GM19240 (cell line): ENCODE data around the gene DCUN1D1.

ENCODE experiments used
- DNase-seq: peaks from one replicate; pipeline ENCODE4 v3.0.0; 2011; ENCODE audit warnings: low spot score; ENCODE audit not compliant: insufficient read length

DCUN1D1 gene

DNA sequence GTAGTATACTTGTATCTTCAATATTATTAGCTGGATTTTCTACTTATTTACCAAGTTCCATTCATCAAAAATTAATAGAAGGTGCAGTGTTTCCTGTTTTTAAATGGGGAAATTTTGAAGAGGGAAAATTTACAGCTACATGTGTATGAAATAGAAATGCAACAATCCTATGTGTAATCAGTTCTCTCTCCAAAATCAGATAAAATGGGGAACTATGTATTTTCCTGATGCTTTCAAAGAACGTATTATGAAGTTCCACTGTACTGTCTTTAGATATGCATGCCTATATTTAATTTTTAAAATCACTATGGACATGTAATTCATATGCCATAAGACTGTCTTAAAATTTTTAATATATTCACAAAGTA lies 43.4 kb downstream of the DCUN1D1 start:
- DNase-seq = no peak

DNA sequence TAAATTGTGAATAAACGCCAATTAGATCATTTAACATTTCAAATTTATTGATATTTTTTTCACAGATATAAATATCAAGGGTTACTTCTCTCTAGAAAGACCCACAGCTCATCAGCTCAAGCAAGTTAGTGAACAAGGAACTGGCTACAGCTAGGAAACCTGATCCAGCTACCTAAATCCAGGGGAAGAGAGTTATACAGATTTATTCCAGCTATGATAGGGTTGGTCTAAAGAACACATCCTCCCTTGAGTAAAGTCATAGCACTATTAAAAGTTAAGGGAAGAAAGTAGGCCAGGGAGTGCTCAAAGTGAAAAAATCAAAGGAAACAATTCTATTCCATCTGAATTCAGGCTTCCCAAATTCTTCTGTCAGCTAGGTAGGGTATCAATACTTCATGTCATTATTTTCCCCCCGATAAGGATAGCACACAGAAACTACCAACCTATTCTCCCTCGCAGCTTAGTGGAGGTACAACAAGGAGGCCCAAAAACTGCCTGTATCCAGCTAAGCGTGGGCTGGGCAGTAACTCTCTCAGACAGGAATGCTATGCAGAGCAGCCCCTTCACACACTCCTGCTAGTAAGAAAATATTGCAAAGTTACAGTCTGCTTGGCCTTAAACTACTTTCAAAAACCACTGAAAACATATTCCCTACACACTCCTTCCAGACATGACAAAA lies 44.0 kb downstream of the DCUN1D1 start:
- DNase-seq = no peak

DNA sequence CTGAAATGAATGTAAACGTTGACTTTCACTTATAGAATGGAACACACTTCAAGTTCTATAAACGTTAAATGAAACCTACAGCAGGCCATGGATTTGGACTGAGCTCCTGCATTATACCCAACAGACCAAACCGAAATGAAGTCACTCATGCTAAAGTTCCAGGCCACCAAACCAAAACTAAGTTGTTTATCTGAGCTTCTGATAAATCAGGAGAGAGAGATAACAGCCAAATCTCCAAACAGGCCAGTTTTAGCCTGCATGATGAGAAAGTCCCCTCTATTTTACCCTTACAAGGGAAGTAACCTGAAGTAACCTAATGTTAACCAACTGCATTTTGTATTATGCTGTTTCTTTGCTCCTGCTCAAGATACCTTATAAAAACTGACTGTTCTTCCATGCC lies 44.5 kb downstream of the DCUN1D1 start:
- DNase-seq = no peak

DNA sequence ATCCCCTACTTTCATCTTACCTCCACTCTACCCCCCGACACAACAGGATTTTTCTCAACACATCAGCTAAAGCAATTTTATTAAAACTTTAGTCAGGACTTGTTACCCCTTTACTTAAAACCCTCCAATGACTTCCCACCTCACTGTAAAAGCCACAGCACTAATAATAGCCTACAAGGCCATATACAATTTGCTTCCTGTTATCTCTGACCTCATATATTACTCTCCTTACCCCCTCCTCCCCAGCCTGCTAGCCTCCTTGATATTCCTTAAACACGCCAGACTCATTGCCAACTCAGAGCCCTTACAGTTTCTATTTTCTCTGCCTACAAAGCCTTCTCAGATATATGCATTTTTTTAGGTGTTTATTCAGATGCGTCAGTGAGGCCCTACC lies 54.4 kb downstream of the DCUN1D1 start:
- DNase-seq = no peak

DNA sequence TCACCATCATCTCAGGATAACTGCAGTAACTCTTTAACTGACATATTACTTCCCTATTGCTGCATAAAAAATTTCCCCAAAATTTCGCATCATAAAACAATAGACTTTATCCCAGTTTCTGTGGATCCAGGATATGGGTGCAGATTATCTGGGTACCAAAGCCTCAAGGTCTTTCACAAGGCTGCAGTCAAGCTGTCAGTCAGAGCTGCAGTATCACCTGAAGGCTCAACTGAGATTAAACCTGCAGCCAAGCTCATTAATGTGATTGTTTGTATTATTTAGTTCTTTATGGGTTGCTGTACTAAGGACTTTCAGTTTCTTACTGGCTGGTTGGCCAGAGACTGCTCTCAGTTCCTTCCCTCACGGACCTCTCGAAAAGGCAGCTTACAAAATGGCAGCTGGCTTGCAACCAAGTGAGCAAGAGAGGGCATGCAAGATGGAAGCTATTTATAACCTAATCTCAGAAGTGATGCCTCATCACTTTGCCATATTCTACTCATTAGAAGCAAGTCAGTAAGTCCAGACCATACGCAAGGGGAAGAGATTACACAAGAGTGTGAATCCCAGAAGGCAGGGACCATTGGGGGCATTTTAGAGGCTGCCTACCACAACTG lies 54.9 kb downstream of the DCUN1D1 start:
- peak; percentile 11 for DNase-seq

DNA sequence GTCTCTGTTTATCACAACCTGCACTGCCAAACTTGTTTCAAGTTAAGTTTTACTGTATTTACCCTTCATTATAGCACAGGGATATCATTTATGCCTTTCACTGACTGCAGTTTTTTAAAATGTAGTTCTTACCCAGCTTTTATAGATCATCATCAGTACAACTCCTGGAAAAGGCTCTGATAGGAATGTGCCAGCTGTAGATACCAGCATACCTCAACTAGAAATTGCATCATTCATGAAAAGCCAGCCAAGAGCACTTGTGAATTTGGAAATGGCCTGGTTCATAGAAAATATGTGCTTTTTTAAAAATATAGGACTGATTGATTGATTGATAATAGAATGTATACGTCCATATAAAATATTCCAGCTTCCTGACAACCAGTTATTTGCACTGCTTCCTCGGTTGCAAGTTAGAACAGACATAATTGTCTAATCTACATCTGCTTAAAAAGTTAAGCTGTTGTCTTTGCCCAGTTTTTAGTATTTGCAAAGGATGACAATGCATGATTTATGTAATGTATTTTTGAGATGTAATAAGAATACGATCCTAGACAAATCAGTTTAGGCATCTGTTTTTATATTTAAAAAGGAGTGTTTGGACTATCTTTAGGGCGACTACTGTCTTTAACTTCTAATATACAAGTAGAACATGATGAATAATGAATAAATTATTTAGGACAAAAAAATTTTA lies 58.5 kb downstream of the DCUN1D1 start:
- DNase-seq = no peak

DNA sequence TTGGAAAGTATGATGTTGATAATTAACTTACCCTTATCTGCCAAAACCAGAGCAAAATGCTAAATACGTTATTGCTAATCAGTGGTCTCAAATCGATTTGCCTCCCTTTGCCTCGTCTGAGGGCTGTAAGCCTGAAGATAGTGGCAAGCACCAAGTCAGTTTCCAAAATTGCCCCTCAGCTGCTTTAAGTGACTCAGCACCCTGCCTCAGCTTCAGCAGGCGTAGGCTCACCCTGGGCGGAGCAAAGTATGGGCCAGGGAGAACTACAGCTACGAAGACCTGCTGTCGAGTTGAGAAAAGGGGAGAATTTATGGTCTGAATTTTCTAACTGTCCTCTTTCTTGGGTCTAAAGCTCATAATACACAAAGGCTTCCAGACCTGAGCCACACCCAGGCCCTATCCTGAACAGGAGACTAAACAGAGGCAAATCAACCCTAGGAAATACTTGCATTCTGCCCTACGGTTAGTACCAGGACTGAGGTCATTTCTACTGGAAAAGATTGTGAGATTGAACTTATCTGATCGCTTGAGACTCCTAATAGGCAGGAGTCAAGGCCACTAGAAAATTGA lies 59.7 kb downstream of the DCUN1D1 start:
- no peak for DNase-seq

DNA sequence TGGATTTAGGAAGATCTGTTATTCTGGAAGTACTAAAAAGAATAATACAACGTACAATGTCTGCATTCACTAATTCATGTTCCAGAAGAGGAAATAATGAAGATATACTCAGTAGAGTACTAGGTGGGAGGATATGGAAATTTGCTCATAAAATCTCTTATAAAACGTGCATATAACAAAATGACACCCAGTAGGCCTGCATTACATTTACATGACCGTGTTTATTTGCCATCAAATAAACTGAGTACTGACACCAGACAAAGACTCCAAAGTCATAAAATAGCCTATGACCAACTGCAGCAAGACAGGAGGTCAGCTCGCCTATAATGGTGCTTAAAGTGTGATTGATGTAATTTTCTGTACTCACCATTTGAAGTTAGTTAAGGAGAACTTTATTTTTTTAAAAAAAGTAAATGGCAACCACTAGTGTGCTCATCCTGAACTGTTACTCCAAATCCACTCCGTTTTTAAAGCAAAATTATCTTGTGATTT lies 60.4 kb downstream of the DCUN1D1 start:
- no peak for DNase-seq

DNA sequence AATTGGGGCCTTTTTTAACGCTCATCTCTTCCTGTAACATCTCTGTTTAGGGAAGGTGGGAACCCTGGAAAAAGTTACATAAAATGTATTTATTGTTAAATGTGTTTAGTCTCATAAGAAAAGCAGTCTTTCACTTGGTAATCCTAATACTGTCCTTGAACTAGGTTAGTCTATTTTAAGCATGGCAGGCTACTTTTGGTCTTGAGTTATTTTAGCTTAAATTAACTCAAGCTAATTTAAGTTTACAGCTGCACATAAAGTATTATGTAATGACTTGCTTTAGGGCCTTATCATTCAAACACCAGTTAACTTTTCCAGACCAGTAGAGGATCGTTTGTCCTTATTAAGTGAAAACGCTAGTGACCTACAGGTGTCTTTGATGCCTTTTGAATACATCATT lies 63.2 kb downstream of the DCUN1D1 start:
- DNase-seq = no peak

DNA sequence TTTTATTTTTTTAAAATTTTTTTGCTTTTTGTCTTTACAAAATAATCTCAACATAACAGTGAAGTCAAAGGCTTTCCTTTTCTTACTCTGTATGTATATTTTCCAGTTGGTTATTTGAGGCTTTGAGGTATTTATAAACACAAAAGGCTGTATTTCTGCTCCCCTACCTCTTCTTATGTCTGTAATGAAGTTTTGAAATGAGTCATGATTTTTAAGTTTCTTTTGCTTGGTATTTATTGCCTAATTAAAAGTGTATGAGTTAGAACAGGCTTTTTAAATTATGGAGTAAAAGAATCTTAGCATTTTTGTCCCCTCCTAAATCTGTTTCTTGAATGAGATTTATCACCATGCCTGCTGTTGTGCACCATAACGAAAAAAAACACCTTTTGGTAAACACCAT lies 66.0 kb downstream of the DCUN1D1 start:
- DNase-seq = no peak

DNA sequence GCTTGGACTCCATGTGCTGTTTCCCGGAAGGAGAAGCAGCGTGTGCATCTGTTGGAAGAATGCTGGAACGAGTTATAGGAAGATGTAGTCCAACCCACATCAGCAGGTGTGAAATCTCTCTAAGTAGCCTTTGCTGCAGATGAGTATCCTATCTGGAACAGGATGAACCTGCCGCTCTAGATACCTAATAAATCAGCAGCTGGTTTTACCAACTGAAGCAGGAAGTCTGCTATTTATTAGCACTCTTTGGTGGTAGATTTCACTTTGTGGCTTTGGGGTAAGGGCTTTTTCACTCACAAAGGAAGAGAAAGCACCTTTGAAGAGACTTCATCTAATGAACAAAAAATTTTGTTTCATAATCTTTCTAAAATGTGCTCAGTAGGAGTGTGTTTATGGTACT lies 66.4 kb downstream of the DCUN1D1 start:
- peak; percentile 8 for DNase-seq

DNA sequence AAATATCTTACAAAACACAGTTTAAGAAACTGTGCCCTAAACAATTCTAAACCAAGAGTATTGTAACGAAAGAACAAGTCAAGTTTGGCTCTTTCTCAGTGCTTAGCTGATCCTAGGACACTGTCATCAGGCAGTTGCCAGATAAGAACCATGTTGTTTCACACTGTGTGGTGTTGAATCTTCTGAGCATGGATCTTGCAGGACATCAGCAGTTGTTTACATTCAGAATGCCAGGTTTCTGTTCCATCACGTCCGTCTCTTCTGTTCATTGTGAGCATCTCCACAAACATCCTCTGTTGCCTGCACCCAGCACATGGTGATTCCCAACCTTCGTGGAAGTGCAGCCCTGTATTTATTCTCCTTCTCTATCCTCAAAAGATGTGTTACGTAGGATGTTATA lies 67.9 kb downstream of the DCUN1D1 start:
- DNase-seq = no peak

DNA sequence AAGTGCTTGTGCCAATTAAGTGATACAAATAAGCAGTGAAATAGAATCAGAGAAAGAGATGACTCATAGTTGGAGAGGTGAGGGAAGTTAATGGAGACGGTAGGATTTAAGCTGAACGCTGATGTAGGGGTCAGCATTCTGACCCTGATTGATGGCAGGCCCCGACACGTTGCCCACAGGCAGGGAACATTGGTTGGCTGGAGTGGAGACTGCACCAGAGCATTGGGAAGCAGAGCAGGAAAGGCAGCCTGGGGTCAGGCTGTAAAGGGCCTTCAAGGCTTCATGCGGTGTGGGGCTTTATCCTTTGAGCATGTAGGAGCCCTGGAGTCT lies 68.6 kb downstream of the DCUN1D1 start:
- DNase-seq = no peak

DNA sequence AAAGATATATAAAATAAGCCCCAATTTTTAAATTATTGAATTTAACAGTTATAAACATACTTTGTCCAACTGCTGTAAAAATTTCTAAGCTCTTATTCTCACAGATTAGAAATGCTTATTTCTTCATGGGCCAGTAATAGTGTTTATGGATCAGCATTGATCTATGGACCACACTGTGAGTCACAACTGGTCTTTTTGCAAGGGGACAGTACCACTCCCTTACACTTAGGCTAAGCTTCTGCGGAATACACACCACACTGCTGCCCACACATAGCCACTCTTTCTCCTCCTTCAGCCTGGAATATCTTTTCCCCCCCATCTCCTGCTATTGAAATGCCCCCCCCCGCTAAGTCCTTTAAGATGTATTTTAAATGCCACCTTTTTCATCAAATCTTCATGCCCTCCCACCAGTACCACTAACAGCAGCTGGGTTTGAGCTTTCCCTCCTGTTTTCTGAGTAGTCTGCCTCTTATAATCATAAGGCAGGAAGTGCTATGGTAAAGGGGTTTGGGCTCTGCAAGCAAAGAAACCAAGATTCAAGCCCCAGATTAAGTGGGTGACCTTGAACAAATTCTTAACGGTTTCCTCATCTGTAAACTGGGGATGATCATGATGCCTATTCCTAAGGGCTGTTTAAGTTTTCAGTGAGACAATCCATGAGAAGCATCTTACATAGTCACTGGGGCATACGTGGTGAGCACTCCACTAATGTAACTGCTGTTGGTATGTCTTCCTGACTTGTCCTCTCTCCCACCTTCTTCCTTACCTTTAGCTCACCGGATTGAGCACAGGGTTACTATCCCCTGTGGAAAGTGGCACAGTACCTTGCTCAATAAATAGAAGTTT lies 69.2 kb downstream of the DCUN1D1 start:
- DNase-seq = no peak

DNA sequence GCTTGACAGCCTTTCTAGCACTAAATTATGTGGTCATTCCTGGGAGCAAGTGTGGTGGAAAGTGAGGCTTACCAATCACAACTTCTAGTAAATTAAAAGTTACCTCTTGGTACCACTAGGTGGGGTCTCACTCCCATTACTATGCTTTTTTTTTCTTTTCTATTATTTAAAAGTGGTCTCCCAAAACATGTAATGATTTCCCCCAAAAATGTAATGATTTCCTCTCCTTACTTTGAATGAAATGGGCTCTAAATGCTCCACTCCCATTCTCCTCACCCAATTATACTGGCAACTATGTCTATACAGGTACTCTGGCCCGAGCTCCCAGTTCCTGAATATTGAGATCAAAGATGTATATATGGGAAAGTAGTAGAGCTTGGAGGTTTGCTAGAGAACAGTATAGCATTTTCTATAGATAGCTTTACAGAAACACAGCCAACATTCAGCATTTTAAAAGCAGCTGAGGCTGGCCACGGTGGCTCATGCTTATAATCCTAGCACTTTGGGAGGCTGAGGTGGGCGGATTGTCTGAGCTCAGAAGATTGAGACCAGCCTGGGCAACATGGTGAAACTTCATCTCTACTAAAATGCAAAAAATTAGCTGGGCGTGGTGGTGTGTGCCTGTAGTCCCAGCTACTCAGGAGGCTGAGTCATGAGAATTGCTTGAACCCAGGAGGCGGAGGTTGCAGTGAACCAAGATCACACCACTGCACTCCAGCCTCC lies 70.9 kb downstream of the DCUN1D1 start:
- DNase-seq = no peak

DNA sequence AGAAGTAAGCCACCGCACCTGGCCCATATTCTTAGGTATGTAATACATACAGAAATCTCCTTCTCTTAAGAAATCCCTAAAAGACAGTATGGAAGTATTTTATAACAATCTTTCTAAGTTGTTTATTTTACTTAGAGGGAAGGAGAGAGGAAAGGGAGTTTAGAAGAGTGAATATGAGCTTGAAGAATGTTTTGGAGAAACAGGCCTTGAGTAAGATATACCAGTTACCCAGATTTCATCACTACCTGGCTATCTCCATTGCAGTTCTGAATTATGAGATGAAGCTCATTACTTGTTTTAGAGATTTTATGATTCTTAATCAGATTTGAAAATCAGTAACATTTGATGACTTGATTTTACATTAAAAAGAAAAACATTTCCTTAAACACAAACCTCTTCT lies 71.9 kb downstream of the DCUN1D1 start:
- no peak for DNase-seq

DNA sequence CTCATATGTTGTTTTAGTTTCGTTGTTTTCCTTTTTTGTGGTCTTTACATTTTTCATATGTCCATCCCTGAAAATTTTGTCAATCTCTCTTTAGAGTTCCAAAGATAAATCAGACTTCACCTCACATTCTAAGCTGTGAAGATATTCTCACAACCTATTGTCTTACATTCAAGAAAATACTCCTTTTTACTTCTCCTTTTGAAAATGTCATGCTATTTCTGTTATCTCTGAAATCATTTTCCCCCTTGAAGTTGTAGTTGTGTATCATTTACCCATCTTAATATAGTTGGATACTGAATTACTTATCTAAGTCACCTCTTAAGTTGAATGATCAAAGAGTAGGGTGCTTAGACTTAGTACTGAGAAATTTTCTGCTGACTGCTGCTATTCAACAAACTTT lies 74.3 kb downstream of the DCUN1D1 start:
- no peak for DNase-seq

DNA sequence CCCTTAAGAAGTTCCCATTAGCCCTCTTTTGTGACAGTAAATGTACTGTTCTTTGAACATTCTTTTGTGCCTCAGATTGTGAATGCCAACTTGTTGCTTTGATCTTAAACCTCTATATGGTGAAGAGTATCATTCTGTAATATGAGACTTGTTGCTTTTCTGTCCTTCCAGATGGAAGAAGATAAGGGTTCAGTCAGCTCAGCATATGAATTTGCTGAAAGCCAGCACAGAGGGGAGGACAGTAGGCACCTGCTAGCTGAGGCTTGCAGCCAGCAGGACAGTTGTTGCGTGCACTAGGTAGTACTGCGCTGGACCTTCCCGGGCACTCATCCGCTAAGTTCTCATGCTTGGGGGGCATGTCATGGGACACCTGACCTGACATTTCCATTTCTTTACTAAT lies 74.7 kb downstream of the DCUN1D1 start:
- no peak for DNase-seq

DNA sequence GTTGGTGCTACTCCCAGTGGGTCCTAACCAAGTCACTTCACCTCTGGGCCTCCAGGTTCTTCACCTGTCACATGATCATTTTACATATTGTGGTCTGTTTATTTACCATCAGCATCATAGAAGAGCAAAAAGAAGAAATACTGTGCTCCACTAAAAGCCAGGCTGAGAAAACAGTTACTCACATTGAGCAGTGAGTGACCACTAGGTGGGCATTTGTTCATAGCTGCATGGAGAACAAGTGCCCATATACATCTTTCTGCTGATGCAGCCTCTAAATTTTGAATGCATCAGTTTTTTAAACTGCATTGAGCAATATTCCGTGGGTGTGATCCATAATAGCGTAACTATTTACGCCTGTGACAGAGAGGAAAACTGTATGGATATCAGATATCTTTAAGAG lies 76.2 kb downstream of the DCUN1D1 start:
- no peak for DNase-seq

DNA sequence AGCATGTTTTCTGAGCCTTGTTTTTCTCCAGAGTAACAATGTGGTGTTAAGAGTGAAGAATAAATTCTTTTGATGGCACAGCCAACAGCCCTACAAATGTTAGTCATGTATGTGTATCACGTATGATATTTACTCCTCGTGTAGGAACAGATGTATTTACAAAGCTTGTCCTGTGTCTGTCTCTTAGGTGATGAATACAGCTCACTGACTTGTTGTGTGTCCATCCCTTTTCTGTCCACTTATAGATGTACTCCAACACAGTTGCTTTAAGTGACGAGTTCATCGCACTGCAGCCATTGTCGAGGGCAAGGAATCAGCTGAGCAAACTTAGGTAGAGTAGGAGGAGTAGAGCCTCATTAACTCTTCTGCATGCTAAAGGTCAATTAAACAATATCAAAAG lies 78.1 kb downstream of the DCUN1D1 start:
- DNase-seq = no peak

DNA sequence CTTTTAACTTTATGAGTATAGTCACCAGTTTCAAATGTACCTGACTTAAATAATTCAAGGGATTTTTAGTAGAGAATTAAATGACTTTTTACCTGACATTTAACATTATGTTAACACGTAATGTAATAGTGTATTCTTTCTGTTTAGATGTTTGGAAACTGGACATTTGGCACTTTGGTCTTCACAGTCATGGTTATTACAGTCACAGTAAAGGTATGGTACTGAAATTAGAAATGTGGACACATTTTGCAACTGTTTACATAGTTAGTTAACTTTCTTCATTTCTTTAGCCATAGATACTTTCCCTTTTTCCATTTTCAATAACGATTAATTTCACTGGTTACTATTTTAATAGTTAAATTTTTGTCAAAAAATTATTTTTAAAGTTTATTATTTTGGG lies 83.8 kb downstream of the DCUN1D1 start:
- DNase-seq = no peak
